B cell (primary cell): Measurements from ENCODE around the gene SPACA4. TPM values are rescaled to one million over a fixed set of nuclear protein-coding genes. Genes with fewer than 3 reads are reported as not detected.

ENCODE experiments used
- ATAC-seq: fragments of 200-7000 bp; cut with Tn5 transposase; one replicate; pipeline ENCODE4 v1.10.0; 2021; ENCODE audit warnings: low read depth, mild to moderate bottlenecking, moderate number of reproducible peaks, moderate library complexity
- CTCF ChIA-PET: fragments of 350-600 bp; sonication (Branson Sonifier 250); formaldehyde crosslinking; loops from one replicate; lab custom pipeline; 2021; ENCODE audit warnings: antibody characterized with exemption, inconsistent platforms; lab: Charles Lee
- POLR2A ChIA-PET: fragments of 350-600 bp; sonication (Branson Sonifier 250); formaldehyde crosslinking; loops from one replicate; lab custom pipeline; 2021; ENCODE audit warnings: antibody characterized with exemption; lab: Charles Lee
- DNase-seq: peaks from one replicate; pipeline ENCODE4 v3.0.0; 2013
- H2AFZ ChIP-seq: 2 replicates; pipeline ENCODE4 v1.6.1; 2012; ENCODE audit warnings: mild to moderate bottlenecking, low read depth, low read length; ENCODE audit not compliant: insufficient read depth, poor library complexity, severe bottlenecking
- H3K27ac ChIP-seq, 2 donors: 1 replicate in 1 of 2; 2 replicates in 1 of 2; pipeline ENCODE4 v1.5.1; 2012 to 2013; ENCODE audit warnings: low read length in 2 of 2, mild to moderate bottlenecking in 2 of 2, moderate library complexity in 1 of 2
- H3K27me3 ChIP-seq, 4 experiments: fragments of 200-600 bp in 1 of 4; sonication (generic) in 1 of 4; replicated peaks in 1 of 4; 1 replicate in 2 of 4; 2 replicates in 2 of 4; pipeline versions ENCODE4 v1.6.1 to v1.7.0; 2013 to 2016; ENCODE audit warnings: low read length in 3 of 4, mild to moderate bottlenecking in 2 of 4, mixed read lengths in 1 of 4, moderate library complexity in 1 of 4; ENCODE audit not compliant: insufficient read depth in 4 of 4, control insufficient read depth in 3 of 4; ENCODE audit errors: control extremely low read depth in 1 of 4
- H3K36me3 ChIP-seq, 2 experiments: replicated peaks in 1 of 2; 1 replicate in 1 of 2; 2 replicates in 1 of 2; pipeline versions ENCODE4 v1.6.1 to v1.7.1; 2013; ENCODE audit warnings: low read length in 1 of 2; ENCODE audit not compliant: insufficient read depth in 2 of 2, control insufficient read depth in 1 of 2; ENCODE audit errors: control extremely low read depth in 1 of 2, extremely low read depth in 1 of 2
- H3K4me1 ChIP-seq, 2 donors: fragments of 200-600 bp in 1 of 2; sonication (generic) in 1 of 2; 1 replicate in 1 of 2; 2 replicates in 1 of 2; pipeline versions ENCODE4 v1.5.1 to v1.6.1; 2013 to 2017; ENCODE audit warnings: low read length in 2 of 2; ENCODE audit not compliant: control insufficient read depth in 2 of 2, insufficient read depth in 2 of 2
- H3K4me2 ChIP-seq: replicated peaks from 2 replicates; pipeline ENCODE3; 2012; ENCODE audit warnings: mild to moderate bottlenecking, low read depth, low read length; ENCODE audit not compliant: poor library complexity, severe bottlenecking
- H3K4me3 ChIP-seq, 5 experiments: fragments of 200-600 bp in 1 of 5; sonication (generic) in 1 of 5; 1 replicate in 3 of 5; 2 replicates in 2 of 5; pipeline versions ENCODE4 v1.5.1 to v1.7.0; 2011 to 2016; ENCODE audit warnings: low read length in 4 of 5, mild to moderate bottlenecking in 4 of 5, low read depth in 2 of 5, control low read depth in 1 of 5, moderate library complexity in 1 of 5; ENCODE audit not compliant: insufficient read depth in 1 of 5; ENCODE audit errors: control extremely low read depth in 1 of 5, extremely low read depth in 1 of 5
- H3K79me2 ChIP-seq: fragments of 200-600 bp; sonication (generic); one replicate; pipeline ENCODE4 v1.6.0; 2016; ENCODE audit warnings: low read length; ENCODE audit not compliant: control insufficient read depth, insufficient read depth
- H3K9ac ChIP-seq: fragments of 200-600 bp; sonication (generic); 2 replicates; pipeline ENCODE4 v1.6.1; 2017; ENCODE audit warnings: mild to moderate bottlenecking, low read length, moderate library complexity
- H3K9me3 ChIP-seq, 3 donors: one replicate each; pipeline versions ENCODE4 v1.6.1 to v1.7.1; 2013; ENCODE audit warnings: low read length in 2 of 3; ENCODE audit not compliant: control insufficient read depth in 2 of 3, insufficient read depth in 1 of 3; ENCODE audit errors: control extremely low read depth in 1 of 3
- H4K20me1 ChIP-seq: 2 replicates; pipeline ENCODE4 v1.6.0; 2012; ENCODE audit warnings: mild to moderate bottlenecking, low read length; ENCODE audit not compliant: insufficient read depth, control insufficient read depth, poor library complexity, severe bottlenecking
- H3K27ac Mint-ChIP-seq: one replicate; pipeline ENCODE4 v1.8.0; 2021; ENCODE audit warnings: mixed read lengths
- H3K27me3 Mint-ChIP-seq: one replicate; pipeline ENCODE4 v1.8.0; 2021; ENCODE audit warnings: mixed read lengths
- H3K4me1 Mint-ChIP-seq: one replicate; pipeline ENCODE4 v1.8.0; 2021; ENCODE audit warnings: mixed read lengths
- H3K4me3 Mint-ChIP-seq: one replicate; pipeline ENCODE4 v1.8.0; 2021; ENCODE audit warnings: mixed read lengths
- H3K9me3 Mint-ChIP-seq: one replicate; pipeline ENCODE4 v1.8.0; 2022; ENCODE audit warnings: mixed read lengths; ENCODE audit not compliant: insufficient read depth
- EZH2 ChIP-seq: IDR thresholded peaks from 2 replicates; pipeline ENCODE4 v1.6.1; 2012; ENCODE audit warnings: borderline replicate concordance, low read depth, mild to moderate bottlenecking, moderate library complexity, low read length; ENCODE audit not compliant: insufficient read depth, poor library complexity, severe bottlenecking
- intact Hi-C: fragments of 100-400 bp; cut with micrococcal nuclease; formaldehyde crosslinking; loops from one replicate; pipeline ENCODE4 v1.10.0; 2022
- polyA plus RNA-seq: library from polyadenylated mRNA; depleted of rRNA; stranded (reverse); fragments of >200 nt; gene quantifications from 2 replicates; pipeline ENCODE4 v1.2.3, GENCODE V29; 2012
- total RNA-seq, 2 donors: library from RNA; stranded (reverse); fragments of 120-200 nt in 1 of 2; gene quantifications; 1 replicate in 1 of 2; 2 replicates in 1 of 2; pipeline versions ENCODE4 v1.2.3 to v1.2.4, GENCODE V29; 2013 to 2022
- TF ChIP-seq, protein P1 (sequence below): fragments of 200-600 bp; IDR thresholded peaks from one replicate; pipeline ENCODE4 v1.8.0; 2022; ENCODE audit warnings: antibody characterized with exemption, mild to moderate bottlenecking

SPACA4 gene
- total and polyA plus RNA-seq, 2 donors (not counting 1 experiment from before 2014, with no cell fraction given): not detected

DNA sequence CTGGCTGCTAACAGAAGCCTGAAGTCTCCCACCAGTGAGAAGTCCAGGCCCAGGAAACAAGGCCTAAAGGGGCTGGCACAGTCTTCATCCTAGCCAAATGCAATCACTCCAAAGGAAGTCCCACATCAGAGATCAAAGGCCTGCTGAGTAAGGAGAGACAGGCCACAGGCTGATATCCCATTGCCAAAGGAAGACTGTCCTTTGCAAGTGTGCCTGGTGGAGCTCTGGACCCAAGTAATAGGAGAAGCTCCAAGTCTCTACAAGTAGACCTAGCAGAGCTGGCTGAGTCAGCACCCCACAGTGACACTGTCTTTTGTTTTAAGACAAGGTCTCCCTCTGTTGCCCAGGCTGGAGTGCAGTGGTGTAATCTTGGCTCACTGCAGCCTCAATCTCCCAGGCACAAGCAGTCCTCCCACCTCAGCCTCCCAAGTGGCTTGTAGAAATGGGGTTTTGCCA is 26.2 kb downstream of the SPACA4 start:
- no peak overlapping the region for H3K4me2 ChIP-seq
- H3K27ac Mint-ChIP-seq: peak overlapping the region; percentile 53
- ChIA-PET POLR2A (interaction anchor here (2.2 to 2.9 kb wide), 2 partner anchors 9 to 14 kb away, joined by 11 to 17 read pairs; partner anchors contain the start of genes RPL18 and SPHK2), CTCF (interaction anchor here (0.7 to 2.0 kb wide), 2 partner anchors 13 to 127 kb away, joined by 3 to 9 read pairs; partner anchors contain the start of gene CA11)
- H3K79me2 ChIP-seq: peaks cover 22% of the 10 kb centered on the region
- ATAC-seq (no peak), DNase-seq (no peak)
- no peak overlapping the region for H3K9ac ChIP-seq
- TF ChIP-seq, protein P1, sequence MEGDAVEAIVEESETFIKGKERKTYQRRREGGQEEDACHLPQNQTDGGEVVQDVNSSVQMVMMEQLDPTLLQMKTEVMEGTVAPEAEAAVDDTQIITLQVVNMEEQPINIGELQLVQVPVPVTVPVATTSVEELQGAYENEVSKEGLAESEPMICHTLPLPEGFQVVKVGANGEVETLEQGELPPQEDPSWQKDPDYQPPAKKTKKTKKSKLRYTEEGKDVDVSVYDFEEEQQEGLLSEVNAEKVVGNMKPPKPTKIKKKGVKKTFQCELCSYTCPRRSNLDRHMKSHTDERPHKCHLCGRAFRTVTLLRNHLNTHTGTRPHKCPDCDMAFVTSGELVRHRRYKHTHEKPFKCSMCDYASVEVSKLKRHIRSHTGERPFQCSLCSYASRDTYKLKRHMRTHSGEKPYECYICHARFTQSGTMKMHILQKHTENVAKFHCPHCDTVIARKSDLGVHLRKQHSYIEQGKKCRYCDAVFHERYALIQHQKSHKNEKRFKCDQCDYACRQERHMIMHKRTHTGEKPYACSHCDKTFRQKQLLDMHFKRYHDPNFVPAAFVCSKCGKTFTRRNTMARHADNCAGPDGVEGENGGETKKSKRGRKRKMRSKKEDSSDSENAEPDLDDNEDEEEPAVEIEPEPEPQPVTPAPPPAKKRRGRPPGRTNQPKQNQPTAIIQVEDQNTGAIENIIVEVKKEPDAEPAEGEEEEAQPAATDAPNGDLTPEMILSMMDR: no peak
- TF ChIP-seq EZH2: no peak
- peaks cover 32% of the 10 kb centered on the region for H3K4me1 Mint-ChIP-seq
- peaks cover 76% of the 10 kb centered on the region for H4K20me1 ChIP-seq
- H3K4me3 Mint-ChIP-seq: no peak overlapping the region
- no peaks in the 10 kb centered on the region for H3K27me3 Mint-ChIP-seq
- no peaks in the 10 kb centered on the region for H3K9me3 Mint-ChIP-seq
- H3K27me3 ChIP-seq: no peaks in the 10 kb centered on the region
- peaks cover 0 to 10% (median 0%) of the 10 kb centered on the region in 3 donors for H3K9me3 ChIP-seq
- peaks cover 22 to 26% of the 10 kb centered on the region in 2 donors for H3K4me1 ChIP-seq
- H3K36me3 ChIP-seq: peaks cover 0 to 54% of the 10 kb centered on the region in 2 experiments
- no peak overlapping the region for H3K27ac ChIP-seq
- H3K4me3 ChIP-seq: no peak overlapping the region
- no peak overlapping the region for H2AFZ ChIP-seq
- intact Hi-C loops: loop anchor here (10.0 kb wide), 2 partner anchors 482 to 842 kb away; partner anchors contain the start of genes C19orf73, FLT3LG, LIN7B and PPFIA3
